Endometrium (tissue), 2 donors: ENCODE results near the gene SAT2.
"Not testable (repeated sequence)": the region's sequence is repeated elsewhere in the genome, so short reads cannot be mapped to it uniquely, and the experiment has no call there.

Source experiments
- FAIRE-seq: peaks from 2 replicates; lab custom pipeline; 2012; peaks lifted over from hg19 to GRCh38; lab: Jason Lieb, UNC
- donor health status: control.
- donor health status: control.

Gene SAT2

DNA sequence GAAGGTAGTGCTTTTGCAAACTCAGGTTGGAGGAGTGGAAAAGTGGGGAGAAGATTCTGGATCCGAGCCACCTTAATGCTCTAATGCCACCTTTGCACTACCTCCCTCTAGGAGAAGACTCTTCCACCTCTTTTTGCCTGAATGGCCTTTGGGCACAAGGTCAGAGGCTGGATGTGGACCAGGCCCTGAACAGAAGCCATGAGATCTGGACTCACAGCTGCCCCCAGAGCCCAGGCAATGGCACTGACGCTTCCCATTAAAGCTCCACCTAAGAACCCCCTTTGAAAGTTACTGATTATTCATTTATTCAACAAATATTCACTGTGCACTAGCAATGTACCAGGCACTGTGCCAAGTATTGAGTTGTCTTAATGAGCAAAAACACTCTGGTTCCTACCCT, 5.5 kb upstream of the SAT2 start:
- no peak for FAIRE-seq

DNA sequence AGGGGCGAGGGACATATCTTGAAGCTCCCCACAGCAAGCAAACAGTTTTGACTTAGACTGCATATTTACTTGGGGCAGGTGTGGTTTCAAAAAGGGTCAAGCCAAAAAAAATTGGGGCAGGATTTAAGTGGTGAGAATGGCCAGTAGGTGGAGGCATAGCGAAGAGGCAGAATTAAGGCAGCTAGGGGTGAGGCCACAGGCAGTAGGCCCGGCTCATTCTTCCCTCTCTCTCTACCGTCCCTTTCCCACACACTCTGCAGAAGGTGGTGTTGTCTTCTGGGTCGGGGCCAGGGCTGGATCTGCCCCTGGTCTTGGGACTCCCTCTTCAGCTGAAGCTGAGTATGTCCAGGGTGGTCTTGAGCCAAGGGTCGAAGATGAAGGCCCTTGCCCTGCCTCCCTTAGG, 4.9 kb upstream of the SAT2 start:
- no peak for FAIRE-seq

DNA sequence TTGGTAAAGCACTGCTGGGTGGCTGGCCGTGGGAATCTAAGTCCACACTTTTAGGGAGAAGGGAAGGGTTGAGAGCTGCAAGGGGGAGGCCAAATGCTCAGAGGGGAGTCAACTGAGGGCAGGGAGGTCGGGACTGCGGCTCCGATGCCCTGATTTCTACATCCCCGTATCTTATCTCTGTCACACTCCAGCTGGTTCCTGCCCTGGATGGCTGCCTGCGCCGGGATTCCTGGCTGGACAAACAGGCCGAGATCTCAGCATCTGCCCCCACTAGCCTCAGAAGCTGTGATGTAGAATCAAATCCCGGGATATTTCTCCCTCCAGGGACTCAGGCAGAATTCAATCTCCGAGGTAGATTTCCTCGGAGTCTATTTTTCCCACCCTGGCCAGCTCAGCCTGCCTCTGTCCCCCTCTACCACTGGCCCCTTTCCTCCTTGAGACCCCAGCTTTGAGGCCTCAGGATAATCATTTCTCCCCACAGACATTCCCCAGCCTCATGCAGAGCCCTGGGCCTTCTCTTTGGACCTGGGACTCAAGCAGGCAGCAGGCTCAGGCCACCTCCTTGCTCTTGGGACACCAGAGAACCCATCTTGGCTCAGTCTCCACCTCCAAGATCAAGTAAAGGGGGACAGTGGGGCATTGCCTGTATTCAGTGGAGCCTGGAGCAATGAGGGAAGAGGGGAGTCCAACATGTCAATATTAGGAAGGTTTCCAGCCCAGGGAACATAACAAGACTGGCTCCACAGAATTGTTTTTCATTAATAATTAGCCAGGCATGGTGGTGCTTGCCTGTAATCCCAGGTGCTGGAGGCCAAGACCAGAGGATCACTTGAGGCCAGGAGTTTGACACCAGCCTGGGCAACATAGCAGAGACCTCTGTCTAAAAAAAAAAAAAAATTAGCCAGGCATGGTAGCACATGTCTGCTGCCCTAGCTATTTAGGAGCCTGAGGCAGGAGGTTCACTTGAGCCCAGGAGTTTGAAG, 4.1 kb upstream of the SAT2 start:
- no peak for FAIRE-seq

DNA sequence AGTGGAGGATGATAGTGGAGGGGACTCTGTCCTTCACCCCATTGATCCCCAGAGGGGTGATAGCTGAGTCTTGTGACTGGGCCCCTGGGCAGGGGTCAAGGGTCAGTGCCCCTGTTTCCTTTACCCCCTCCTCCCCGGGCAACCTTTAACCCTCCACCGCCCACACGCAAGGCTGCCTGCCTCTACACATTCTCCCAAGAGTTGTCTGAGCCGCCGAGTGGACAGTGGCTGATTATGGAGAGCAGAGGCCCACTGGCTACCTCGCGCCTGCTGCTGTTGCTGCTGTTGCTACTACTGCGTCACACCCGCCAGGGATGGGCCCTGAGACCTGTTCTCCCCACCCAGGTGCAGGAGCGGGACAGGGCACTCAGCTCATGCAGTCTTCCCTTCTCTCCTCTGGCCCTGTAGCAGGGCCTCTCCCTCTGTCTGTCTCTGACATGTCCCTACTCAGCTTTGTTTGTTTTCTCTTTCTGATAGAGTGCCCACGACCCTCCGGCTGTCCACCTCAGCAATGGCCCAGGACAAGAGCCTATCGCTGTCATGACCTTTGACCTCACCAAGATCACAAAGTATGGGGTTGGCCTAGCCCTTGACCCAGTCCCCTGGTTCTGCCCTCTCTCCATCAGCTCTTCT, 2.4 kb upstream of the SAT2 start, which contains the start of gene SHBG:
SHBG (plus strand) TSS at position 197 of the 633 bp plus-strand sequence; CDS start at position 235, 38 bp downstream.
- FAIRE-seq, result no peak

DNA sequence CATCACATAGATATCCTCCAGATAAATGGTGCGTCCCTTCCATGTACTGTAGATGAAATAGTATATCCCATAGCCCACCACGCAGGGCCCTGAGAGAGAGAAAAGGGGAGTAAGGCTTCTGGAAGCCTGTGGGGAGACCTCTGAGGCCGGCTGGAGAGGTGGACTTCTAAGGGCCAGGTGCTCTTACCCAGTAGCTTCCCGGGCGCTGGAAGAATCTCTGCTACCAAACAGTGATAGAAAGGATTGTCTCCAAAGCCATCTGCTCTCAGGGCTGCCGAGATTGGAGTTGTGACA, 718 bp downstream of the SAT2 start:
- no peak for FAIRE-seq

DNA sequence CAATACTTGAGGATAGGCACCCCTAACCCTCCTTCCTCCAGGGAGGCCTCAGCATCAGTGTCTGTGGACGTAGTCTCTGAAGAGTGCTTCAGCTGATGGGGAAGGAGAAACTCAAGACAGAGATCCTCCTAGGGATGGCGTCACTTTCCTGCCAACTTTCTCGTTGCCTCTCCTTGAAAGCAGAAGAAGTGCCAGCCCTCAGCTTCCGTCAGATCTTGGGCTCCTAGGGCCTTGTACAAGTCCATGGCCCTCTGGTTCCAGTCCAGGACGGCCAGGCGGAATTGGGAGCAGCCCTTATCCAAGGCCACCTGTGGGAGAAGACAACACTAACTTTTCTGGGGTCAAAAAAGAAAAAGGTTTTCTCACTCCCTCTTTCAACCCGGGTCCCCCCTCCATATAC, 1.3 kb downstream of the SAT2 start:
- no peak for FAIRE-seq

DNA sequence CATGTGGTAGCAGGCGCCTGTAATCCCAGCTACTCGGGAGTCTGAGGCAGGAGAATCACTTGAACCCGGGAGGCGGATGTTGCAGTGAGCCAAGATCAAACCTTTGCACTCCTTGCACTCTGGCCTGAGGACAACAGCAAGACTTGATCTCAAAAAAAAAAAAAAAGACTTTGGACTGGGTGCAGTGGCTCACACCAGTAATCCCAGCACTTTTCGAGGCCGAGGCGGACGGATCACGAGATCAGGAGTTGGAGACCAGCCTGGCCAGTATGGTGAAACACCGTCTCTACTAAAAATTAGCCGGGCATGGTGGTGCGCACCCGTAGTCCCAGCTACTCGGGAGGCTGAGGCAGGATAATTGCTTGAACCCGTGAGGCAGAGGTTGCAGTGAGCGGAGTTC, 1.9 kb downstream of the SAT2 start:
- FAIRE-seq, result not testable (repeated sequence)

DNA sequence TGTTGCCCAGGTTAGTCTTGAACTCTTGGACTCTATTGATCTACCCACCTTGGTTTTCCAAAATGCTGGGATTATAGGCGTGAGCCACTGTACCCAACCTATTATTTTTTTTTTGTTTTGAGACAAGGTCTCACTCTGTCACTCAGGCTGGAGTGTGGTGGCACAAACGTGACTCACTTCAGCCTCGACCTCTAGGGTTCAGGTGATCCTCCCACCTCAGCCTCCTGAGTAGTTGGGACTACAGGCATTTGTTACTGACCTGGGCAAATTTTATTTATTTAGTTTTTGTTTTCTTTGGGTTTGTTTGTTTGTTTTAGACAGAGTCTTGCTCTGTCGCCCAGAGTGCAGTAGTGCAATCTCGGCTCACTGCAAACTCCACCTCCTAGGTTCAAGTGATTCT, 4.0 kb downstream of the SAT2 start:
- FAIRE-seq, result no peak

DNA sequence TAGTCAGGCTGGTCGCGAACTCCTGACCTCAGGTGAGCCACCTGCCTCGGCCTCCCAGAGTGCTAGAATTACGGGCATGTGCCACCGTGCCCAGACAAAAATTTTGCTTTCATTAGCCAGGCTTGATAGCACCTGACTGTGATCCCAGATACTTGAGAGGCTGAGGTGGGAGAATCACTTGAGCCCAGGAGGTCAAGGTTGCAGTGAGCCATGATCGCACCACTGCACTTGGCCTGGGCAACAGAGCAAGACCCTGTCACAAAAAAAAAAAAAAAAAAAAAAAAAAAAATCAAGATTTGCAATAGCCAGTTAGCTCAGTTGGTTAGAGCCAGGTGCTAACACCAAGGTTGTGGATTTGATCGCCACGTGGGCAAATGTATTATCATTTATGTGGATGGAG, 6.8 kb downstream of the SAT2 start:
- no peak for FAIRE-seq

DNA sequence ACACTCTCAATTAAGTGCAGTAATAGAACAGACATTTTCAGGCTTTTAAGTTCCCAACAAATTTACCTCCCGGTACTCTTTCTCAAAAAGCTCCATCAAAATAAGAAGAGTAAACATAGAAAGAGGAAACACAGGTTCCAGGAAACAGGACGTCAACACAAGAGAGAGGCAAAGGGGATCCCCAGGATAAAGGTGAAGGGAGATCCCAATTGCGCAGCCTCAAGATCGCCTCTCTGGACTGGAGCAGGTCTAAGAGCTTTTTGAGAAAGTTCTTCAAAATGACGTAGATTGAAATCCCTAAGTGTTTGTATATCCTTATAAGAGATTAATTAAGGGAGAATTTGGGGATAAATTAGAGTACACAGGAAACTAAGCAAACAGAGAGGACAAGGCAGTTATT, 9.0 kb downstream of the SAT2 start:
- no peak for FAIRE-seq

DNA sequence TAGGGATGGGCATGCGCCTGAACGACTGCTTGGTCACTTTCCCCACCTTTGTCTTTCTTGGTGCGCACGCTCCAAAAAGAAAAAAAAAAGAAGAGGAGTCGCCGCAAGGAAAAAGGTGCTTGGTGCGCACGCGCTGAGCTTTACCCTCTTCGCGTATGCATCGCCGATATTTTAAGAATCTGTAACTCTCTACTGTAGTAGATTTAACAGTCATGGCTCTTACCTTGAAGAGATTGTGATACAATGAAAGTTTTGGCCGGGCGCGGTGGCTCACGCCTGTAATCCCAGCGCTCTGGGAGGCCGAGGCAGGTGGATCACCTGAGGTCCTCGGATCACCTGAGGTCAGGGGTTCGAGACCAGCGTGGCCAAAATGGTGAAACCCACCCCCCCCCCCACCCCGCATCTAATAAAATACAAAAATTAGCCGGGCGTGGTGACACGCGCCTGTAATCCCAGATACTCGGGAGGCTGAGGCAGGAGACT, 12.3 kb downstream of the SAT2 start:
- FAIRE-seq, result no peak

DNA sequence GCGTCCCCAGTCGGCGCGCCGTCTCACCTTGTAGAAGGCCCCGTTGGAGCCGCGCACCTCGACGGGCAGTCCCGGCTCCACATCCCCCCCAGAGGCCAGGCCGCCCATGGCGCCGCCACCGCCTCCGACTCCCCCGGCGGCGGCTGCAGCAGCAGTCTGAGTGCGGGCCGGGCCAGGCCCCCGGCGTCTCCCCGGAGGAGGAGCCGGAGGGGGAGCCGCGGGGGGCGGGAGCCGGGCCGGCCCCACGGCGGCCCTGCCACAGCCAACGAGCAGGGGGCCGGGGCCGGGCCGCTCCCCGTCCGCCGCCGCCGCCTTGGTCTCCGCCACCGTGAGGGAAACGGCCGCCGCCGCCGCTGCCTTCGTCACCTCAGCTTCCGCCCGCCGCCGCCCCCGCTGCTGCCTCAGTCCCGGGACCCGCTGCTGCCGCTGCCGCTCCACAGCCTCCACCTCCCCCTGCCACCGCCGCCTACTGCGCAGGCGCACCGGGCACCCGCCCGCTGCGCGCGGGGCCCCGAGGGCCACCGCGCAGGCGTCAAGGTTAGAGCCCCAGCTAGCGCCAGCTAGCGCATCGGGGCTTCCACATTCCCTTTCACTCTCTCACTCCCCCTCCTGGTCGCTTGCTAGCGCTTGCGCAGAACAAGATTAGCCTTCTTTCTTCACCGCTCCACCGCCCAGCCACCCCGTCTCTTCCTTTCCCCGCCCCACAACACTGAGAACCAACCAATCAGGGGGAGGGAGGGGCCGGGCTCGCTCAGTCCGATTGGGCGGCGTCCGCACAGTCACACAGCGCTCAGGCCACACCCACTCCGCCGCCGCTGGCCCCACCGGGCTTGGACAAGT, 13.0 kb downstream of the SAT2 start, which contains the start of gene FXR2:
FXR2 (minus strand) TSS at position 473 of the 840 bp plus-strand sequence; CDS start at position 108, 365 bp downstream.
- FAIRE-seq, result peak; percentile 97

DNA sequence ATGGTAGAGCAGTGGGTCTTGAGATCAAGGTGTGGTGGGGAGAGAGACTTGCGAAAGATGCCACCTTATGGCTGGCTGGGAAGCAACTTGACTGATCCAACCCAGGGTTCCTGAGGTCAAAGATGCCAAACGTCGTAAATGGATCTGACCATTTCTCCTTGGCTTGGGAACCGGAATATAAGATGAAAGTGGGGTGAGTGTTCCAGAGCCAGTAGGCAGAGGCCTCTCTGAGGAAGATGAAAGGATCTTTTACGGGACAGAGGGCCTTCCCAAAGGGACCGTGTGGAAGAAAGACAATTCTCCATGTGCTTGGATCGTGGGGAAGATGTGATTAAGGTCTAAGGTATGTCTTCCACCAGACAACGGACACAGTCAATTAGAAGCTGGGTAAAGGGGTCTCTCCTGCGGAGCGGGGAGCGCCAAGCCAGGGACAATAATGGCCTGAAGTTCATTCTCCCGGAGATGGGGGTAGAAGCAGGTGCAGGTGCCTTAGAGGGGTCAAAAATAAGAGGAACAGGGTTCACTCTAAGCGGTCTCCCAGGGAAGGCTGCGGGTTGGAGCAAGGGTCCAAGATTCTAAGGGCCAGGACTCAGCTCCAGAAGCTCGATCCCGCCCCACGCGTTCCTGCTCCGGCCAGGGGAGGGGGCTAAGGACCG, 13.7 kb downstream of the SAT2 start:
- no peak for FAIRE-seq

DNA sequence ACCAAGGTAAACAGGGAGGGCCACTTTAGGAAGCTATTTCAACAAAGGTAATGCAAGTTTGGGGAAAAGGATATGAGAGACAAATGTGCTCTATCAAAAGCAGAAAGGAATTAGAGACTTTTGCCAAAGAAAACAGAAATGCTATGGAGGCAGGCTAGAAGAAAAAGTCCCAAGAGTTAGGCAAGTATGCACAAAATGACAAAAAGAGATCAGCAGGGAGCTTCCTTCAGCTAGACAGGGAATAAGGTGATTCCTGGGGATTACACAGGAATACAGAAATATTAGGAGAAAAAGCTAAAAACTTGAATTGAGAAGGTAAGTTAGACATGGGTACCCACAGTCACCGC, 15.4 kb downstream of the SAT2 start:
- no peak for FAIRE-seq

DNA sequence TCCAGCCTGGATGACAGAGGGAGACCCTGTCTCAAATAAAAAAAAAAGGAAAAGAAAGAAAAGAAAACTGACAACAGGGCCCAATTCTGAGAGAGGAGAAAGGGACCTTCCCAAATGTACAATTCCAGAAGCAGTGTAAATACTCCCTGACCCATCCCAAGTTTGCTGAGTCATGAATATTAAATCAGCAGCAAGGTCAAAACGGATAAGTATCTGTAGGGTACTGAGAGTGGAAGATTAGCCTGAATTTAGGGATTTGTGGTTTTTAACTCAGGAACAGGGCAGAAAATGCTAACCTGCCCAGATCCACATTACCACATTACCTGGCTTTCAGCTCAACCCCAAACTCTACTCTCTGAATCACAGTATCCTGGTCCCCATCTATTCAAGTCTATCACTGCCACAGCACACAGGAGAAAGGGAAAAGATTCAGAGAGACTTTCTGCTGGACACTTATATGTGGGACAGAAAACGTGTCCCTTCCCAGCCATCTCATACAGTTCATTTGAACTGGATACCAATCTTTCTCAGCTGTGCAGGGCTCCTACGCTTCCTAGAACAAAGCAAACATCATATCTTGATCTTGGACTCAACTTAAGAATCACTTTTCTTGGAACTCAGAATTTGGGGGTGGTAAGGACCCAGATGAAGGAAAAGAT, 15.9 kb downstream of the SAT2 start:
- no peak for FAIRE-seq

DNA sequence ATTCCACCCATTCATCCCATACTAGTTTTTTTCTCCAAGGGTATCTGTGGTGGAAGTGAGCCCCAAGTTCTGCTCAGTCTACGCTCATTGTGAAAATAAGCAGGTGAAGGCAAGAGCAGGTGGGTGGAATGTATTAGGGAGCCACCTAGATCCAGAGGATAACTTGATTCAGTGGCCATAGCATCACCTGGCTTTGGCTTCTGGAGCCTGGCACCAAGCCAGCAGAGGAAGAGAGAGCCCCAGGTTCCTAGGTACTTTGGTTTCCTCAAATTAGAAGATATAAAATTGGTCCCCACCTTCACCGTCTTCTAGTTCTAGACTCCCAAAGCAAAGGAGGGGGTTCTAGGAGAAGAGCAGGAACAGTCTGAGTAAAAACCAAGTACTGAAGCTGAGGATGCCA, 17.0 kb downstream of the SAT2 start:
- FAIRE-seq, result no peak

DNA sequence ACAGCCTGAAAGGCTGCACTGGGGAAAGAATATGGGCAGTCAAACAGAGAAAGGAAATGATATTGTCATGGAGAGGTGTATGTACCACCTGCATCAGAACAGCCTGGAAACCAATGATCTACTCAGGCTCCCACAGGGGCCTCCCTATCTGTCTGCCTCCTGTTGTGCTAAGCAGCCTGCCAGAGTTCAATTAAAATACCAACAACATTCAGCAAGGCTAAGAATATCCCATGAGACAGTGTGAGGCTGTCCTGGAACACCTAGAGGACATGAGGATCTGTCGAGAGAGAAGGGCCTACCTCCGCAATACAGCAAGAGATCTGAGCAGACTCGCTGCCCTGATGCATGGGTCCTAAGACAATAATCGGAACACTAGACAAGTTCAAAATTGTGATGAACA, 21.3 kb downstream of the SAT2 start:
- no peak for FAIRE-seq

DNA sequence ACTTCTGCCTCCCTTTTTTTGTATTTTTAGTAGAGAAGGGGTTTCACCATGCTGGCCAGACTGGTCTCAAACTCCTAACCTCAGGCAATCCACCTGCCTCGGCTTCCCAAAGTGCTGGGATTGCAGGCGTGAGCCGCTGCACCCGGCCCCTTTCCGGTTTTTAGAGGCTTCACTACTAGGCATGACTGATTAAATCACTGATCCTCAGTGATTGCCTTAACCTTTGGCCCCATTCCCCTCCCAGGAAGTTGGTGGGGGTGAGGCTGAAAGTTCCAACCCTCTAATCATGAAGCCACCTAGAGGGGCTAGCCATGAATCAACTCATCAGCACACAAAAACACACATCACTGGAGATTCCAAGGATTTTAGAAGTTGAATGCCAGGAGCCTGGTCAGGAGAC, 30.1 kb downstream of the SAT2 start:
- FAIRE-seq, result not testable (repeated sequence)

DNA sequence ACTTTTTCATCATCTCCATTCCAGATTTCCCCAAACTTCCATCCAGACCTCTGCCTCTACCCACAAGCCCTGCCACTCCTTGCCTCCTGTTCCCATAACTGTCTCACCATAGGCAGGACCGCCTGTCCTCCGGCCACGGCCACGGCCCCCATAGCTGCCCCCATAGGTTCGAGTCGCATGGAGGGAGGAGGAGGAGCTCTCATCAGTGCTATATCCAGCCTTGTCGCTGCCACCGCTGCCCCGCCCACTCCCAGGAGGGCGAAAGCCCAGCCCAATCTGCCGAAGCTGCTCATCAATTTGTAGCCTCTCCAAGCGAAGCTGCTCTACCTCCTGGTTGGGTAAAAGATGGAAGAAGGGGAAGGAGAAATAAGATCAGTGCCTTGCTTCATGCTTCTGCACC, 34.3 kb downstream of the SAT2 start:
- FAIRE-seq, result no peak

DNA sequence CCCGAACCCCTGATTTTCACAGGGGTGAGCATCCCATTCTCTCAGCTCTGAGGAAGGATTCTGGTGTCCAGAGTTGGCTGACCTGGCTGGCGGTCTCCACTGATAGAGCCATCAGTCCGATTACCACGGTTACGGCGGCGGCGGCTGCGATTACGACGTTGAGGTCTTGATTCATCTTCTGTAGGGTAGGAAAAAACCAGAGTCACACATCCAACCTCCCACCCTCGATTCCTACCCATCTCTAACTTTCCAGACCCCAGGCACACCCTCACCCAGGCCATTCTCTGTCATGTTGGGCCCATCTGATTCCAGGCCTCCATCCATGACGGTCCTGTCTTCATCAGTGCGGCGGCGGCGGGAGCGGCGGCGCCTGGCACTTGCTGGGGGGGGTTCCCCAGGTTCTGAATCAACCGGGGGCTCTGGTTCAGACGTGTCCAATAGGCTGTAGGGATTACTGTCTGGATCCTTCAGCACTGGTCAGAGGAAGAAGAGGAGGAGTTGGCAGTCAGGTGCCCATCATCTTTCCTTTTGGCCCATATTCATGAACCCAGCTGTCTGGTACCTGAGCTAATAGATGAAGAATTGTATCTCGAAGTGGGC, 35.1 kb downstream of the SAT2 start:
- no peak for FAIRE-seq

DNA sequence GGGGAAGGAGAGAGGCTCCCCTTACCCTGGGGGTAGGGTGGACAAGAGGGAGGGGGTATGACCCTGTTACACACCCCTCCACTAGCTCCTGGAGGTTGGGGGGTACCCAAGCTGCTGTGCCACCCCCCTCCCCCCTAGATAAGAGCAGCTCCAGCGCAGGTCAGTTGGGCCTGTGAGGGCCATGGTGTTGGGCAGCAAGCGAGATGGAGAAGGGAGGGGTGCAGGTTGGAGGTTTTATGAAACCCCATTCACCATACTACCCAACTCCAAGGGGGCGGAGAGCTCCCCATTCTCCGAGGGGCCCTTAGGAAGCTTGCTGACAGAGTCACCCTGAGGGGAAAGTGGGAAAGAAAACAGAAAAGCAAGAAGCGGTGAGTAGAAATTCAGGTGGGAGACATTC, 36.0 kb downstream of the SAT2 start:
- FAIRE-seq, result no peak
